ENCODE measurements around the gene YES1.

Gene YES1

GRCh38 chr18:811182-811891 is 705 bp downstream of the YES1 start (continued):
- TF ChIP-seq, protein P1, sequence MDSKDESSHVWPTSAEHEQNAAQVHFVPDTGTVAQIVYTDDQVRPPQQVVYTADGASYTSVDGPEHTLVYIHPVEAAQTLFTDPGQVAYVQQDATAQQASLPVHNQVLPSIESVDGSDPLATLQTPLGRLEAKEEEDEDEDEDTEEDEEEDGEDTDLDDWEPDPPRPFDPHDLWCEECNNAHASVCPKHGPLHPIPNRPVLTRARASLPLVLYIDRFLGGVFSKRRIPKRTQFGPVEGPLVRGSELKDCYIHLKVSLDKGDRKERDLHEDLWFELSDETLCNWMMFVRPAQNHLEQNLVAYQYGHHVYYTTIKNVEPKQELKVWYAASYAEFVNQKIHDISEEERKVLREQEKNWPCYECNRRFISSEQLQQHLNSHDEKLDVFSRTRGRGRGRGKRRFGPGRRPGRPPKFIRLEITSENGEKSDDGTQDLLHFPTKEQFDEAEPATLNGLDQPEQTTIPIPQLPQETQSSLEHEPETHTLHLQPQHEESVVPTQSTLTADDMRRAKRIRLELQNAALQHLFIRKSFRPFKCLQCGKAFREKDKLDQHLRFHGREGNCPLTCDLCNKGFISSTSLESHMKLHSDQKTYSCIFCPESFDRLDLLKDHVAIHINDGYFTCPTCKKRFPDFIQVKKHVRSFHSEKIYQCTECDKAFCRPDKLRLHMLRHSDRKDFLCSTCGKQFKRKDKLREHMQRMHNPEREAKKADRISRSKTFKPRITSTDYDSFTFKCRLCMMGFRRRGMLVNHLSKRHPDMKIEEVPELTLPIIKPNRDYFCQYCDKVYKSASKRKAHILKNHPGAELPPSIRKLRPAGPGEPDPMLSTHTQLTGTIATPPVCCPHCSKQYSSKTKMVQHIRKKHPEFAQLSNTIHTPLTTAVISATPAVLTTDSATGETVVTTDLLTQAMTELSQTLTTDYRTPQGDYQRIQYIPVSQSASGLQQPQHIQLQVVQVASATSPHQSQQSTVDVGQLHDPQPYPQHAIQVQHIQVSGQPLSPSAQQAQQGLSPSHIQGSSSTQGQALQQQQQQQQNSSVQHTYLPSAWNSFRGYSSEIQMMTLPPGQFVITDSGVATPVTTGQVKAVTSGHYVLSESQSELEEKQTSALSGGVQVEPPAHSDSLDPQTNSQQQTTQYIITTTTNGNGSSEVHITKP (tag by site-specific recombination; IDR thresholded peaks at IDR 0.05): peak; percentile 28; the same call in 1 of the 2 replicates
- no peak for TF ChIP-seq ZNF138 (tag by site-specific recombination; IDR thresholded peaks at IDR 0.05; ENCODE audit: borderline replicate concordance)
- no peak for TF ChIP-seq ZNF214 (tag by site-specific recombination; IDR thresholded peaks at IDR 0.05; ENCODE audit: borderline replicate concordance)
- TF ChIP-seq ZNF521 (tag by site-specific recombination; IDR thresholded peaks at IDR 0.05): no peak
- TF ChIP-seq, protein P2, sequence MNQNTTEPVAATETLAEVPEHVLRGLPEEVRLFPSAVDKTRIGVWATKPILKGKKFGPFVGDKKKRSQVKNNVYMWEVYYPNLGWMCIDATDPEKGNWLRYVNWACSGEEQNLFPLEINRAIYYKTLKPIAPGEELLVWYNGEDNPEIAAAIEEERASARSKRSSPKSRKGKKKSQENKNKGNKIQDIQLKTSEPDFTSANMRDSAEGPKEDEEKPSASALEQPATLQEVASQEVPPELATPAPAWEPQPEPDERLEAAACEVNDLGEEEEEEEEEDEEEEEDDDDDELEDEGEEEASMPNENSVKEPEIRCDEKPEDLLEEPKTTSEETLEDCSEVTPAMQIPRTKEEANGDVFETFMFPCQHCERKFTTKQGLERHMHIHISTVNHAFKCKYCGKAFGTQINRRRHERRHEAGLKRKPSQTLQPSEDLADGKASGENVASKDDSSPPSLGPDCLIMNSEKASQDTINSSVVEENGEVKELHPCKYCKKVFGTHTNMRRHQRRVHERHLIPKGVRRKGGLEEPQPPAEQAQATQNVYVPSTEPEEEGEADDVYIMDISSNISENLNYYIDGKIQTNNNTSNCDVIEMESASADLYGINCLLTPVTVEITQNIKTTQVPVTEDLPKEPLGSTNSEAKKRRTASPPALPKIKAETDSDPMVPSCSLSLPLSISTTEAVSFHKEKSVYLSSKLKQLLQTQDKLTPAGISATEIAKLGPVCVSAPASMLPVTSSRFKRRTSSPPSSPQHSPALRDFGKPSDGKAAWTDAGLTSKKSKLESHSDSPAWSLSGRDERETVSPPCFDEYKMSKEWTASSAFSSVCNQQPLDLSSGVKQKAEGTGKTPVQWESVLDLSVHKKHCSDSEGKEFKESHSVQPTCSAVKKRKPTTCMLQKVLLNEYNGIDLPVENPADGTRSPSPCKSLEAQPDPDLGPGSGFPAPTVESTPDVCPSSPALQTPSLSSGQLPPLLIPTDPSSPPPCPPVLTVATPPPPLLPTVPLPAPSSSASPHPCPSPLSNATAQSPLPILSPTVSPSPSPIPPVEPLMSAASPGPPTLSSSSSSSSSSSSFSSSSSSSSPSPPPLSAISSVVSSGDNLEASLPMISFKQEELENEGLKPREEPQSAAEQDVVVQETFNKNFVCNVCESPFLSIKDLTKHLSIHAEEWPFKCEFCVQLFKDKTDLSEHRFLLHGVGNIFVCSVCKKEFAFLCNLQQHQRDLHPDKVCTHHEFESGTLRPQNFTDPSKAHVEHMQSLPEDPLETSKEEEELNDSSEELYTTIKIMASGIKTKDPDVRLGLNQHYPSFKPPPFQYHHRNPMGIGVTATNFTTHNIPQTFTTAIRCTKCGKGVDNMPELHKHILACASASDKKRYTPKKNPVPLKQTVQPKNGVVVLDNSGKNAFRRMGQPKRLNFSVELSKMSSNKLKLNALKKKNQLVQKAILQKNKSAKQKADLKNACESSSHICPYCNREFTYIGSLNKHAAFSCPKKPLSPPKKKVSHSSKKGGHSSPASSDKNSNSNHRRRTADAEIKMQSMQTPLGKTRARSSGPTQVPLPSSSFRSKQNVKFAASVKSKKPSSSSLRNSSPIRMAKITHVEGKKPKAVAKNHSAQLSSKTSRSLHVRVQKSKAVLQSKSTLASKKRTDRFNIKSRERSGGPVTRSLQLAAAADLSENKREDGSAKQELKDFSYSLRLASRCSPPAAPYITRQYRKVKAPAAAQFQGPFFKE (tag by site-specific recombination; IDR thresholded peaks at IDR 0.05; ENCODE audit: borderline replicate concordance): no peak
- no peak for TF ChIP-seq GLI4 (tag by site-specific recombination; IDR thresholded peaks at IDR 0.05)
- peak; percentile 6 for TF ChIP-seq KLF9 (tag by site-specific recombination; IDR thresholded peaks at IDR 0.05; ENCODE audit: low read depth)
- no peak for TF ChIP-seq ZNF350 (tag by site-specific recombination; IDR thresholded peaks at IDR 0.05)
- TF ChIP-seq ZNF341 (tag by site-specific recombination; IDR thresholded peaks at IDR 0.05; ENCODE audit: low read depth): peak; percentile 58; the same call in 1 of the 2 replicates
- TF ChIP-seq ZBTB7A (tag by site-specific recombination; IDR thresholded peaks at IDR 0.05; ENCODE audit: low read depth): no peak
- no peak for TF ChIP-seq ZFP3 (tag by site-specific recombination; IDR thresholded peaks at IDR 0.05; ENCODE audit: low read depth)
- TF ChIP-seq, protein P3, sequence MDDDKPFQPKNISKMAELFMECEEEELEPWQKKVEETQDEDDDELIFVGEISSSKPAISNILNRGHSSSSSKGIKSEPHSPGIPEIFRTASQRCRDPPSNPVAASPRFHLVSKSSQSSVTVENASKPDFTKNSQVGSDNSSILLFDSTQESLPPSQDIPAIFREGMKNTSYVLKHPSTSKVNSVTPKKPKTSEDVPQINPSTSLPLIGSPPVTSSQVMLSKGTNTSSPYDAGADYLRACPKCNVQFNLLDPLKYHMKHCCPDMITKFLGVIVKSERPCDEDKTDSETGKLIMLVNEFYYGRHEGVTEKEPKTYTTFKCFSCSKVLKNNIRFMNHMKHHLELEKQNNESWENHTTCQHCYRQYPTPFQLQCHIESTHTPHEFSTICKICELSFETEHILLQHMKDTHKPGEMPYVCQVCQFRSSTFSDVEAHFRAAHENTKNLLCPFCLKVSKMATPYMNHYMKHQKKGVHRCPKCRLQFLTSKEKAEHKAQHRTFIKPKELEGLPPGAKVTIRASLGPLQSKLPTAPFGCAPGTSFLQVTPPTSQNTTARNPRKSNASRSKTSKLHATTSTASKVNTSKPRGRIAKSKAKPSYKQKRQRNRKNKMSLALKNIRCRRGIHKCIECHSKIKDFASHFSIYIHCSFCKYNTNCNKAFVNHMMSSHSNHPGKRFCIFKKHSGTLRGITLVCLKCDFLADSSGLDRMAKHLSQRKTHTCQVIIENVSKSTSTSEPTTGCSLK (tag by site-specific recombination; IDR thresholded peaks at IDR 0.05): no peak

- CTCF ChIA-PET: interaction anchor here (0.6 to 1.4 kb wide), 5 partner anchors 20 to 310 kb away, joined by 3 to 7 read pairs (median 3); no protein-coding TSS in a partner anchor
- H3K4me3 ChIP-seq (ENCODE audit: low read depth, low read length): peak overlapping the region; percentile 91; the same call in 1 of the 2 replicates
- H3K4me1 ChIP-seq (ENCODE audit: control insufficient read depth, insufficient read depth, low read length): peaks cover 19% of the 10 kb centered on the region
- H3K9me3 ChIP-seq (ENCODE audit: control insufficient read depth, insufficient read depth, low read depth, low read length): no peaks in the 10 kb centered on the region
- POLR2A ChIA-PET: no interaction called here
- no peak overlapping the region for H3K27ac ChIP-seq (ENCODE audit: extremely low read depth, low read depth, low read length)
- no peaks in the 10 kb centered on the region for H3K36me3 ChIP-seq (ENCODE audit: control insufficient read depth in 2 of 2, insufficient read depth in 1 of 2, low read length in 2 of 2)
- TF ChIP-seq ZXDB (tag by site-specific recombination; IDR thresholded peaks at IDR 0.05): no peak
- TF ChIP-seq IKZF3 (tag by site-specific recombination; IDR thresholded peaks at IDR 0.05): no peak
- TF ChIP-seq ZNF449 (tag by site-specific recombination; IDR thresholded peaks at IDR 0.05): no peak
- 0 out of 2 replicates have a peak, but pooled peaks have one; percentile 27 for TF ChIP-seq SP7 (tag by site-specific recombination; IDR thresholded peaks at IDR 0.05)
- no peak for TF ChIP-seq PATZ1 (tag by site-specific recombination; IDR thresholded peaks at IDR 0.05)
These were observed 1.9 kb downstream of the YES1 start for GRCh38 chr18:809985-810642.
